Stimulated activated naive CD8-positive, alpha-beta T cell treated with anti-CD3 and anti-CD28 coated beads, Interleukin-15, Interleukin-2, amounts not matched to agents 100 ng/mL and 50 ng/mL, for 24 hours (primary cell): ENCODE measurements around the gene TMEM120B.

ENCODE experiments used
- H3K27ac Mint-ChIP-seq: one replicate; pipeline ENCODE4 v1.8.0; 2021; ENCODE audit warnings: mild to moderate bottlenecking, mixed read lengths
- H3K27me3 Mint-ChIP-seq: one replicate; pipeline ENCODE4 v1.8.0; 2021; ENCODE audit warnings: mixed read lengths
- H3K36me3 Mint-ChIP-seq: one replicate; pipeline ENCODE4 v1.8.0; 2021; ENCODE audit warnings: low read depth, mixed read lengths
- H3K4me1 Mint-ChIP-seq: one replicate; pipeline ENCODE4 v1.8.0; 2021; ENCODE audit warnings: low read depth, mixed read lengths
- H3K4me3 Mint-ChIP-seq: one replicate; pipeline ENCODE4 v1.8.0; 2021; ENCODE audit warnings: mild to moderate bottlenecking, mixed read lengths
- H3K9me3 Mint-ChIP-seq: one replicate; pipeline ENCODE4 v1.8.0; 2021; ENCODE audit warnings: mixed read lengths

The TMEM120B gene

DNA sequence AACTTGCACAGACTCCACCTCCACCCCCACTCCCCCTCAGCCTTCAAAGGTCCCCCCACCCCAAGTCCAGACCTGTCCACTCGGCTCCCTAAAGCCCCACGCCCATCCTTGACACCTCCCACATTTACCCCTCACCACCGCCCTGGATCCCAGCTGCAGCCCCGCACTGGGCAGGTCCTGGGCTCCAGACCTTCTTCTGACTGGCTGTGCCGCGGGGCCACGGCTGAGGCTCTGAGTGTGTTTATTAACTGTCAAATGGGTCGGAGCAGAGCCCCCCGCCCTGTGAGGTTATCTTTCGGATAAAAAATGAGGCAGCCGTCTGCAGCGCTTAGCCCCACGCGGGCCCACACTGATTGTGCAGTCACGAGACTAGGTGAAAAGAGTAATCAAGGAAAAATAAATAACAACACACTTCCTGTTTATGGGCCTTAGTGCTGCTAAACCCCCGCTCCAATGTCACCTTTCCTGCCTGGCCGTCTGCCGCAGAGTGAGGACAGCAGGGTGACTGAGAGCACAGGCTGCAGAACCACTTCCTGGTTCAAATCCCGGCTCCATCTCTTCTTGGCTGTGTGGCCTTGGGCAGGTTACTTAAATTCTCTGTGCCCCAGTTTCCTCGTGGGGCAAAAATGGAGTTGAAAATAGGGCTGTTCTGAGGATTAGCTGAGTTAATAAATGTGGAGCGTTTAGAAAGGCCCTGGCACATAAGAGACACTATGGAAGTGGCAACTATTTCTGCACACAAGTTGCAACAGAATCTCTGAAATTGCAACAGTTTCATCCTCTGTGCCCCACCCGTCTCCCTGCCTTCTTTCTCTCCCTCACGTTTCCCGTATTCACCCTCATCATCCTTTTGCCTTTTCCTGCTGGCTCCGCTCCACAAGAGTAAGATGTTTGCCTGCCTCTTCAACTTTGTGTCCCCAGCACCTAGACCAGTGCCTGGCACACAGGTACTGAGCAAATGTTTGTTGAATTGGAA is 100.7 kb downstream of the TMEM120B start:
- H3K27me3 Mint-ChIP-seq: no peaks in the 10 kb centered on the region
- no peaks in the 10 kb centered on the region for H3K9me3 Mint-ChIP-seq
- peak overlapping the region; percentile 84 for H3K4me3 Mint-ChIP-seq
- peaks cover 27% of the 10 kb centered on the region for H3K4me1 Mint-ChIP-seq
- peaks cover 46% of the 10 kb centered on the region for H3K36me3 Mint-ChIP-seq
- H3K27ac Mint-ChIP-seq: peak overlapping the region; percentile 36

DNA sequence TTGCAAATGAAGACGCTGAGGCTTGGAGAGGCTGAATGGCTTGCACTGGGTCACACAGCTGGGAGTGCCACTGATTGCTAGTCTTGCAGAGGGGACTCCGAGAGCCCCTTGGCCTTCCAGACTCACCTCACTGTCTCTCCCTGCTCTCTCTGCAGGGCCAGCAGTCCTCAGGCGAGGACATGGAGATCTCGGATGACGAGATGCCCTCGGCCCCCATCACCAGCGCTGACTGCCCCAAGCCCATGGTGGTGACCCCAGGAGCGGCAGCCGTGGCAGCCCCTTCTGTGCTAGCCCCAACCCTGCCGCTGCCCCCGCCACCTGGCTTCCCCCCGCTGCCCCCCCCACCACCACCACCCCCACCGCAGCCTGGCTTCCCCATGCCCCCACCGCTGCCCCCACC is 101.4 kb downstream of the TMEM120B start:
- peaks cover 23% of the 10 kb centered on the region for H3K4me1 Mint-ChIP-seq
- no peak overlapping the region for H3K4me3 Mint-ChIP-seq
- H3K27ac Mint-ChIP-seq: no peak overlapping the region
- no peaks in the 10 kb centered on the region for H3K27me3 Mint-ChIP-seq
- H3K36me3 Mint-ChIP-seq: peaks cover 41% of the 10 kb centered on the region
- no peaks in the 10 kb centered on the region for H3K9me3 Mint-ChIP-seq

DNA sequence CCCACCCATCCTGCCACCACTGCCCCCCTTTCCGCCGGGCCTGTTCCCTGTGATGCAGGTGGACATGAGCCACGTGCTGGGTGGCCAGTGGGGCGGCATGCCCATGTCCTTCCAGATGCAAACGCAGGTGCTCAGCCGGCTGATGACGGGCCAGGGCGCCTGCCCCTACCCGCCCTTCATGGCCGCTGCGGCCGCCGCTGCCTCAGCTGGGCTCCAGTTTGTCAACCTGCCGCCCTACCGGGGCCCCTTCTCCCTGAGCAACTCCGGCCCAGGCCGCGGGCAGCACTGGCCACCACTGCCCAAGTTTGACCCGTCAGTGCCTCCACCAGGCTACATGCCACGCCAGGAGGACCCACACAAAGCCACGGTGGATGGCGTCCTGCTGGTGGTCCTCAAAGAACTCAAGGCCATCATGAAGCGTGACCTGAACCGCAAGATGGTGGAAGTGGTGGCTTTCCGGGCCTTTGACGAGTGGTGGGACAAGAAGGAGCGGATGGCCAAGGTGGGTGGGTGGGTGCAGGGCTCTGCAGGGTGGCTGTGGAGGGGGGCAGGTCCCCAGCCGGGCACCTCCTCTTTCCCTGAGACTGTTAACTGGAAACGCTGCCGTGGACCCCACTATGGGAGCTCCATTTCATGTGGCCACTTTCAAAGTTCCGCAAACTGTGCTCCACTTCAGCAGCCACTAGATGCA is 102.0 kb downstream of the TMEM120B start:
- Mint-ChIP-seq H3K36me3 (peaks cover 42% of the 10 kb centered on the region), H3K9me3 (no peaks in the 10 kb centered on the region), H3K27ac (no peak overlapping the region), H3K4me1 (peaks cover 23% of the 10 kb centered on the region), H3K4me3 (no peak overlapping the region), H3K27me3 (no peaks in the 10 kb centered on the region)

GRCh38 chr12:121815263-121815662 is 102.7 kb downstream of the TMEM120B start:
- Mint-ChIP-seq H3K27ac (no peak overlapping the region), H3K36me3 (peaks cover 40% of the 10 kb centered on the region), H3K4me3 (no peak overlapping the region), H3K27me3 (no peaks in the 10 kb centered on the region), H3K9me3 (no peaks in the 10 kb centered on the region), H3K4me1 (peaks cover 23% of the 10 kb centered on the region)

GRCh38 chr12:121816925-121817647 is 104.5 kb downstream of the TMEM120B start:
- Mint-ChIP-seq H3K9me3 (no peaks in the 10 kb centered on the region), H3K4me1 (peaks cover 16% of the 10 kb centered on the region), H3K27me3 (no peaks in the 10 kb centered on the region), H3K27ac (no peak overlapping the region), H3K4me3 (no peak overlapping the region), H3K36me3 (peaks cover 40% of the 10 kb centered on the region)

GRCh38 chr12:121817648-121818043 is 105.1 kb downstream of the TMEM120B start:
- H3K4me1 Mint-ChIP-seq: peaks cover 13% of the 10 kb centered on the region
- H3K9me3 Mint-ChIP-seq: no peaks in the 10 kb centered on the region
- peaks cover 40% of the 10 kb centered on the region for H3K36me3 Mint-ChIP-seq
- no peaks in the 10 kb centered on the region for H3K27me3 Mint-ChIP-seq
- no peak overlapping the region for H3K4me3 Mint-ChIP-seq
- H3K27ac Mint-ChIP-seq: peak overlapping the region; percentile 36

DNA sequence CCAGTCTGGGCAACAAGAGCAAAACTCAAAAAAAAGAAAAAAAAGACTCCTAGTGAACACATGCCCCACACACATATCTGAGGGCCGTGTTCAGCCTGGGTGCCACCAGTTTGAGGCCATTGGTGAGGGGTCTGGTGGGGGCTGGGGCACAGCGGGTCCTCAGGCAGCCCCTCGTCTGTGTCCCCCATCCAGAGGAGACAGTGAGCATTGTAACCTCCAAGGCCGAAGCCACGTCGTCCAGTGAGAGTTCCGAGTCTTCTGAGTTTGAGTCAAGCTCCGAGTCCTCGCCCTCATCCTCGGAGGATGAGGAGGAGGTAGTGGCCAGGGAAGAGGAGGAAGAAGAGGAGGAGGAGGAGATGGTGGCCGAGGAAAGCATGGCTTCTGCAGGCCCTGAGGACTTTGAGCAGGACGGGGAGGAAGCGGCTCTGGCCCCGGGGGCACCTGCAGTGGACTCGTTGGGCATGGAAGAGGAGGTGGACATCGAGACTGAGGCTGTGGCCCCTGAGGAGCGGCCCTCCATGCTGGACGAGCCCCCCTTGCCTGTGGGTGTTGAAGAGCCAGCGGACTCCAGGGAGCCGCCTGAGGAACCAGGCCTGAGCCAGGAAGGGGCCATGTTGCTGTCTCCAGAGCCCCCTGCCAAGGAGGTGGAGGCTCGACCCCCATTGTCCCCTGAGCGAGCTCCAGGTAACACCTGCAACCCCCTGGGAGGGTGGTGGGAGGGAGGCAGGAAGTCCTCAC is 106.8 kb downstream of the TMEM120B start:
- no peaks in the 10 kb centered on the region for H3K27me3 Mint-ChIP-seq
- no peak overlapping the region for H3K4me3 Mint-ChIP-seq
- no peaks in the 10 kb centered on the region for H3K9me3 Mint-ChIP-seq
- H3K36me3 Mint-ChIP-seq: peaks cover 31% of the 10 kb centered on the region
- H3K4me1 Mint-ChIP-seq: no peaks in the 10 kb centered on the region
- H3K27ac Mint-ChIP-seq: no peak overlapping the region

GRCh38 chr12:121820056-121820455 is 107.5 kb downstream of the TMEM120B start:
- no peak overlapping the region for H3K27ac Mint-ChIP-seq
- no peak overlapping the region for H3K4me3 Mint-ChIP-seq
- no peaks in the 10 kb centered on the region for H3K27me3 Mint-ChIP-seq
- no peaks in the 10 kb centered on the region for H3K9me3 Mint-ChIP-seq
- no peaks in the 10 kb centered on the region for H3K4me1 Mint-ChIP-seq
- peaks cover 31% of the 10 kb centered on the region for H3K36me3 Mint-ChIP-seq

- H3K4me1 Mint-ChIP-seq: no peaks in the 10 kb centered on the region
- no peak overlapping the region for H3K4me3 Mint-ChIP-seq
- H3K27ac Mint-ChIP-seq: no peak overlapping the region
- H3K36me3 Mint-ChIP-seq: peaks cover 33% of the 10 kb centered on the region
- no peaks in the 10 kb centered on the region for H3K9me3 Mint-ChIP-seq
- no peaks in the 10 kb centered on the region for H3K27me3 Mint-ChIP-seq
Measured at GRCh38 chr12:121822393-121823100, 110.0 kb downstream of the TMEM120B start.

DNA sequence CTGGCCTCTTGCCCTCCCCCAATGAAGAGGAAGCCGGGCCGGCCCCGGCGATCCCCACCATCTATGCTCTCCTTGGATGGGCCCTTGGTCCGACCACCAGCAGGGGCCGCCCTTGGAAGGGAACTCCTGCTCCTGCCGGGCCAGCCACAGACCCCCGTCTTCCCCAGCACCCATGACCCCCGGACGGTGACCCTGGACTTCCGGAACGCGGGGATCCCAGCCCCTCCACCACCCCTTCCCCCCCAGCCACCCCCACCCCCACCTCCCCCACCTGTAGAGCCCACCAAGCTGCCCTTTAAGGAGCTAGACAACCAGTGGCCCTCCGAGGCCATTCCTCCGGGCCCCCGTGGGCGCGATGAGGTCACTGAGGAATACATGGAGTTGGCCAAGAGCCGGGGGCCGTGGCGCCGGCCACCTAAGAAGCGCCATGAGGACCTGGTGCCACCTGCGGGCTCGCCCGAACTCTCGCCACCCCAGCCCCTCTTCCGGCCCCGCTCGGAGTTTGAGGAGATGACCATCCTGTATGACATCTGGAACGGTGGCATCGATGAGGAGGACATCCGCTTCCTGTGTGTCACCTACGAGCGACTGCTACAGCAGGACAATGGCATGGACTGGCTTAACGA is 110.7 kb downstream of the TMEM120B start:
- Mint-ChIP-seq H3K4me3 (no peak overlapping the region), H3K27me3 (no peaks in the 10 kb centered on the region), H3K27ac (no peak overlapping the region), H3K9me3 (no peaks in the 10 kb centered on the region), H3K36me3 (peaks cover 29% of the 10 kb centered on the region), H3K4me1 (no peaks in the 10 kb centered on the region)

- Mint-ChIP-seq H3K9me3 (no peaks in the 10 kb centered on the region), H3K27me3 (no peaks in the 10 kb centered on the region), H3K36me3 (peaks cover 34% of the 10 kb centered on the region), H3K27ac (no peak overlapping the region), H3K4me1 (no peaks in the 10 kb centered on the region), H3K4me3 (no peak overlapping the region)
Measured at GRCh38 chr12:121823727-121824115, 111.2 kb downstream of the TMEM120B start.

- Mint-ChIP-seq H3K27me3 (no peaks in the 10 kb centered on the region), H3K9me3 (no peaks in the 10 kb centered on the region), H3K27ac (no peak overlapping the region), H3K36me3 (peaks cover 40% of the 10 kb centered on the region), H3K4me1 (no peaks in the 10 kb centered on the region), H3K4me3 (no peak overlapping the region)
Measured at GRCh38 chr12:121825041-121825523, 112.5 kb downstream of the TMEM120B start.

- H3K27ac Mint-ChIP-seq: peak overlapping the region; percentile 57
- H3K9me3 Mint-ChIP-seq: no peaks in the 10 kb centered on the region
- H3K27me3 Mint-ChIP-seq: no peaks in the 10 kb centered on the region
- H3K4me3 Mint-ChIP-seq: no peak overlapping the region
- no peaks in the 10 kb centered on the region for H3K4me1 Mint-ChIP-seq
- H3K36me3 Mint-ChIP-seq: peaks cover 42% of the 10 kb centered on the region
Measured at GRCh38 chr12:121826318-121827150, 114.0 kb downstream of the TMEM120B start.
